Measurements from ENCODE around the gene TSGA10IP. TPM values are rescaled to one million over a fixed set of nuclear protein-coding genes. Genes with fewer than 3 reads are reported as not detected.

Gene TSGA10IP
- total RNA-seq, 1 experiment from 2014 or later = not detected

DNA sequence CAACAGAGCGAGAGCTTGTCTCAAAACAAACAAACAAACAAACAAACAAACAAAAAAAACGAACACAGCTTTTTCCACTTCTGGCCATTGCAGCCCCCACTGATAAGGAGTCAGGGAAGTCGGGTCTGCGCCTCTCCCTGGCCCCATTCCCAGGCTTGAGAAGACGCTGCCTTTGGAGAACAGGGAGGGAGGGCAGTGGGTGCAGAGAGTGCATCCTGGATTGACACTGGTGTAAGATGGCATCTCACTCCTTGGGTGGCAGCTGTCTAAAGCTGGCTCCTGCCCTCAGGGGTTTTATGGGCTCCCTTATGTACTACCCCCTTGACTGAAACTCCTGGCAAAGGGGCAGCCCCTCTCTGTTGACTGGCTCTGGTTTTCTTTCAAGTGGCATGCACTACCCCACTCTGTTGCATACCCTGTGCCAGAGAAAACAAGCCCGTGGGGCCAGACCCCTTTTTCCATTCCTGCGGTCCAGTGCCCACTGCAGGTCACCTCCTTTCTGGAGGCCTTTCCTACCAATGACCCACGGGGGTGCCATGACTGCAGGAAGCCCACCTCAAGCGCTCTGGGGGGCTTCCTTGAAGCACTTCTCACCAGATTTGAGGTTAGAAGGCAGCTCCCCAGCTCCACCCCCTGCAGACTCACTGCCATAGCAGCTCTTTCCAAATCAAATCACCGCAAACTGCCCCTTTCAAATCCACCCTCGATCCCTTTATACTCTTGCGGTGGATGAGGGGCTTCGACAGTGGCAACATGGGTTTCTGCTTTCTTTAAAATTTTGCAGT lies 13.3 kb upstream of the TSGA10IP start:
- TF ChIP-seq, protein P1, sequence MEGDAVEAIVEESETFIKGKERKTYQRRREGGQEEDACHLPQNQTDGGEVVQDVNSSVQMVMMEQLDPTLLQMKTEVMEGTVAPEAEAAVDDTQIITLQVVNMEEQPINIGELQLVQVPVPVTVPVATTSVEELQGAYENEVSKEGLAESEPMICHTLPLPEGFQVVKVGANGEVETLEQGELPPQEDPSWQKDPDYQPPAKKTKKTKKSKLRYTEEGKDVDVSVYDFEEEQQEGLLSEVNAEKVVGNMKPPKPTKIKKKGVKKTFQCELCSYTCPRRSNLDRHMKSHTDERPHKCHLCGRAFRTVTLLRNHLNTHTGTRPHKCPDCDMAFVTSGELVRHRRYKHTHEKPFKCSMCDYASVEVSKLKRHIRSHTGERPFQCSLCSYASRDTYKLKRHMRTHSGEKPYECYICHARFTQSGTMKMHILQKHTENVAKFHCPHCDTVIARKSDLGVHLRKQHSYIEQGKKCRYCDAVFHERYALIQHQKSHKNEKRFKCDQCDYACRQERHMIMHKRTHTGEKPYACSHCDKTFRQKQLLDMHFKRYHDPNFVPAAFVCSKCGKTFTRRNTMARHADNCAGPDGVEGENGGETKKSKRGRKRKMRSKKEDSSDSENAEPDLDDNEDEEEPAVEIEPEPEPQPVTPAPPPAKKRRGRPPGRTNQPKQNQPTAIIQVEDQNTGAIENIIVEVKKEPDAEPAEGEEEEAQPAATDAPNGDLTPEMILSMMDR (conservative IDR thresholded peaks at IDR 0.05) = no peak
- no peak for TF ChIP-seq EZH2 (IDR thresholded peaks at IDR 0.05; ENCODE audit: low read depth)
- H3K9me3 ChIP-seq (ENCODE audit: insufficient read depth, low read depth) = no peaks in the 10 kb centered on the region
- no peaks in the 10 kb centered on the region for H4K20me1 ChIP-seq (ENCODE audit: insufficient read depth)
- H3K27ac ChIP-seq = no peak overlapping the region
- H3K9me2 ChIP-seq (ENCODE audit: insufficient read depth) = no peaks in the 10 kb centered on the region
- intact Hi-C loops (cut with micrococcal nuclease; ENCODE audit: unreplicated experiment) = no loop called here
- no TSS peak for BruUV-seq (replicated peaks)
- no peak overlapping the region for H3K4me3 ChIP-seq
- no peaks in the 10 kb centered on the region for H3K36me3 ChIP-seq (ENCODE audit: low read depth)
- ChIA-PET CTCF (interaction anchor here (0.6 to 1.2 kb wide), 2 partner anchors 20 to 337 kb away, joined by 3 to 6 read pairs; no protein-coding TSS in a partner anchor), POLR2A (ENCODE audit: unreplicated experiment) (no interaction called here)
- H3K4me1 ChIP-seq (replicated peaks; ENCODE audit: insufficient read depth) = no peaks in the 10 kb centered on the region
- H3F3A ChIP-seq (ENCODE audit: insufficient read depth, low read depth) = peaks cover 9% of the 10 kb centered on the region; the same call in 1 of the 2 replicates
- no peak overlapping the region for H2AFZ ChIP-seq
- DNase-seq = no peak
- no peak overlapping the region for H3K4me2 ChIP-seq
- no peaks in the 10 kb centered on the region for H3K27me3 ChIP-seq (ENCODE audit: insufficient read depth, low read depth)
- H3K79me2 ChIP-seq (ENCODE audit: low read depth) = no peaks in the 10 kb centered on the region

DNA sequence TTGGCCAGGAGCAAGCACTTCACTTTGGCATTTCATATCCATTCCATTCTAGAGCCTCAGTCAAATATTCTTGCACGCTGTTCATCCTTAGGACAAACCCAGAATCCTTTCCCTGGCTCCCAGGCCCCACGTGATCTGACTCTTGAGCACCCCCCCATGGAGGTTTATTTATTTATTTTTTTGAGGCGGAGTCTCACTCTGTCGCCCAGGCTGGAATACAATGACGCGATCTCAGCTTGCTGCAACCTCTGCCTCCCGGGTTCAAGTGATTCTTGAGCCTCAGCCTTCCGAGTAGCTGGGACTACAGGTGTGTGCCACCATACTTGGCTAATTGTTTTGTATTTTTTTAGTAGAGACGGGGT lies 12.7 kb upstream of the TSGA10IP start:
- Histone ChIP-seq H3K4me1 (replicated peaks; ENCODE audit: insufficient read depth) (no peaks in the 10 kb centered on the region), H3K4me2 (no peak overlapping the region), H3K27ac (no peak overlapping the region), H3K9me2 (ENCODE audit: insufficient read depth) (no peaks in the 10 kb centered on the region), H3K79me2 (ENCODE audit: low read depth) (no peaks in the 10 kb centered on the region), H4K20me1 (ENCODE audit: insufficient read depth) (no peaks in the 10 kb centered on the region), H3K9me3 (ENCODE audit: insufficient read depth, low read depth) (no peaks in the 10 kb centered on the region), H3F3A (ENCODE audit: insufficient read depth, low read depth) (peaks cover 9% of the 10 kb centered on the region; the same call in 1 of the 2 replicates), H3K36me3 (ENCODE audit: low read depth) (no peaks in the 10 kb centered on the region), H3K4me3 (no peak overlapping the region), H2AFZ (no peak overlapping the region), H3K27me3 (ENCODE audit: insufficient read depth, low read depth) (no peaks in the 10 kb centered on the region)
- POLR2A ChIA-PET (ENCODE audit: unreplicated experiment) = no interaction called here
- TF ChIP-seq, protein P1 (conservative IDR thresholded peaks at IDR 0.05) = no peak; the same call in 1 of the 2 replicates
- TF ChIP-seq EZH2 (IDR thresholded peaks at IDR 0.05; ENCODE audit: low read depth) = no peak
- intact Hi-C loops (cut with micrococcal nuclease; ENCODE audit: unreplicated experiment) = no loop called here
- no TSS peak for BruUV-seq (replicated peaks)
- CTCF ChIA-PET = interaction anchor here (1.2 kb wide), 1 partner anchor 19 kb away, joined by 6 read pairs; no protein-coding TSS in a partner anchor
- no peak for DNase-seq

DNA sequence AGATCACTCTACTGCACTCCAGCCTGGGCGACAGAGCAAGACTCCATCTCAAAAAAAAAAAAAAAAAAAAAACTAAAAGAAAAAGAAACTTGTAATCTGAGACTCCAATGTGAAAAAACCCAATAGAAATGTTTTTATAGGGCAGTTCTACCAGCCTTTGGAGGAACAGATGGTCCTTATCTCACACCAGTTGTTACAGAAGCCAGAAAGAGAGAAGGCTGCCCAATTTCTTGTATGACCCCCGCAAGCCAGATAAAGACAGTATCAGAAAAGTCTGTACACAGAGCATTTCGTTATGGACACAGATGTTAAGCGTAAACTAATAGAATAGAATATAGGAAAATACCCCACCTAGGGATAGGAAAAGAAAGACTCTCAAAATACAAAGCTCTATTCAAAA lies 11.3 kb upstream of the TSGA10IP start:
- TF ChIP-seq, protein P1 (conservative IDR thresholded peaks at IDR 0.05) = no peak
- TF ChIP-seq EZH2 (IDR thresholded peaks at IDR 0.05; ENCODE audit: low read depth) = no peak
- H4K20me1 ChIP-seq (ENCODE audit: insufficient read depth) = no peaks in the 10 kb centered on the region
- CTCF ChIA-PET = no interaction called here
- no peaks in the 10 kb centered on the region for H3K27me3 ChIP-seq (ENCODE audit: insufficient read depth, low read depth)
- intact Hi-C loops (cut with micrococcal nuclease; ENCODE audit: unreplicated experiment) = no loop called here
- DNase-seq = no peak
- H3K36me3 ChIP-seq (ENCODE audit: low read depth) = no peaks in the 10 kb centered on the region
- H3K4me1 ChIP-seq (replicated peaks; ENCODE audit: insufficient read depth) = no peaks in the 10 kb centered on the region
- H3K9me3 ChIP-seq (ENCODE audit: insufficient read depth, low read depth) = no peaks in the 10 kb centered on the region
- BruUV-seq (replicated peaks) = no TSS peak
- no peak overlapping the region for H2AFZ ChIP-seq
- H3K4me3 ChIP-seq = no peak overlapping the region
- H3K4me2 ChIP-seq = no peak overlapping the region
- H3F3A ChIP-seq (ENCODE audit: insufficient read depth, low read depth) = peaks cover 5% of the 10 kb centered on the region; the same call in 1 of the 2 replicates
- H3K9me2 ChIP-seq (ENCODE audit: insufficient read depth) = no peaks in the 10 kb centered on the region
- no peaks in the 10 kb centered on the region for H3K79me2 ChIP-seq (ENCODE audit: low read depth)
- no peak overlapping the region for H3K27ac ChIP-seq
- POLR2A ChIA-PET (ENCODE audit: unreplicated experiment) = interaction anchor here (0.6 kb wide), 2 partner anchors 56 to 135 kb away, joined by 3 to 5 read pairs; no protein-coding TSS in a partner anchor

All from PC-9 (cell line).